Measurements from ENCODE around the gene HYAL1.

- TF ChIP-seq CTCF (conservative IDR thresholded peaks at IDR 0.05; ENCODE audit: low read depth, low read length) (no peak), EZH2 (IDR thresholded peaks at IDR 0.05; ENCODE audit: borderline replicate concordance, low read depth, low read length, poor library complexity, severe bottlenecking) (no peak)
These were observed 25.1 kb downstream of the HYAL1 start for GRCh38 chr3:50278123-50278879.

Measured in A673 (cell line).